GM10266 (cell line): ENCODE measurements around the gene GEMIN8.

Experiments
- DNase-seq: peaks from one replicate; pipeline ENCODE4 v3.0.0; 2012; ENCODE audit errors: extremely low spot score
- CTCF ChIP-seq: IDR thresholded peaks from 2 replicates; pipeline ENCODE4 v1.5.1; 2012; ENCODE audit warnings: mild to moderate bottlenecking, low read depth; ENCODE audit not compliant: control insufficient read depth, insufficient read depth; ENCODE audit errors: missing control alignments

GEMIN8 gene

GRCh38 chrX:13983734-13984133 lies 46.0 kb downstream of the GEMIN8 start:
- TF ChIP-seq CTCF, result no peak
- no peak for DNase-seq

- TF ChIP-seq CTCF, result no peak
These were observed 61.5 kb downstream of the GEMIN8 start for GRCh38 chrX:13968198-13968597.

GRCh38 chrX:13967636-13968035 lies 62.1 kb downstream of the GEMIN8 start:
- no peak for TF ChIP-seq CTCF
- DNase-seq, result no peak

More at GRCh38 chrX:13968198-13968597, 61.5 kb downstream of the GEMIN8 start:
- DNase-seq, result no peak

GRCh38 chrX:13966793-13967125 lies 62.9 kb downstream of the GEMIN8 start:
- TF ChIP-seq CTCF, result no peak

DNA sequence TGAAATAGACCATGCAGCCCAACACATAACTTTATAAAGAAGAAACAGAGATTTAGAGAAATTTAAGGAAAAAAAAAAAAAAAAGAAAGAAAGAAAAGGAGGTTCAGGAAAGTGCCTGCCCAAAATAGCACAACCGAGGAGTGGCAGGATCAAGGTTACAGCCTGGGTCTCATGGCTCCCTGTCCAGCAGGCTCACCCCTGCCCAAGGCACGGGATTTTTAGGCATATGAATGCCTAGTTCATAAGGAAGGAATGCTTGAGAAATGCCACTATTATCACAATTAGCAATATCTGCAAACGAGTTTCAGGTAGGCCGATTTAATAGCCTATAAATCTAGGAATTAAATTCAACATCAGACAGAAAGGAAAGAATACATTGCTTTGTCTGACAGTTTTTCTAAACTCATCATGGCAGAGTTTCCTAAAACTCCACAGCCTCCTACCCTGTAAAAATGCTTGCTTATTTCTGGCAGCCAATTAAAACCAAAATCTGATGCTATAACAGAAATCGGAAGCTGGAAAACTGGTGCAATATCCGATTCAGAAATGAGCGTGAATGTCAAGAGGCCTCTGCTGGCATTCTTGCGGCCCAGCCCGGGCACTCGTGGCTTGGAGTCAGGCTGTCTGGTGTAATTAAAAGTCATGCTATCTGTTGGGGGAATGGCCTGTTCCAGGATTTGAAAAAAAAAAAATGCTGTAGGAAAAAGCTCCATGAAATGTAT lies 63.5 kb downstream of the GEMIN8 start:
- no peak for TF ChIP-seq CTCF
- DNase-seq, result no peak

More at GRCh38 chrX:13966793-13967125, 62.9 kb downstream of the GEMIN8 start:
- DNase-seq, result no peak

DNA sequence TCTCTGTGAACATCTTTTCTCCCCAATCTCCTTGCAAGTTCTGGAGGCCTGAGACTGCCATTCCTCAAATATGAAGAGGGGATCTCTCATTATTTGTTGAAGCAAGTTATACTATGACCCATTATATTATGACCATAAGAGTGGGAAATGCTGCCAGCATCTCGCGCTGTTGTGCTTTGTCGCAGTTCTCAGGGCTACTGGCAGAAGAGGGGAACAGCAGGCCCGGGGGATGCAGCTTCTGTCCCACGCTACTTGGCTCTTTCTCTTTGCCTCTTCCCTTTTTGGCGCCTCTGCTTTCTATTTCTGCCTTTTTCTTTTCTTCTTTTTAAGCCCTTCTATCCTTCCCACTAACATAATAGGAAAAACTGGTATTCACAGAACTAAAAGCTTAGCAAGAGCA lies 64.2 kb downstream of the GEMIN8 start:
- no peak for DNase-seq
- no peak for TF ChIP-seq CTCF

- no peak for TF ChIP-seq CTCF
- DNase-seq, result no peak
These were observed 72.7 kb downstream of the GEMIN8 start for GRCh38 chrX:13956998-13957397.
